HG02884 (cell line): ENCODE data around the gene LCE1B.

ENCODE experiments used
- ATAC-seq: cut with Tn5 transposase; IDR thresholded peaks from one replicate; pipeline ENCODE4 v1.9.1; 2021; ENCODE audit warnings: mild to moderate bottlenecking, moderate library complexity; ENCODE audit not compliant: unreplicated experiment

Gene LCE1B, protein sequence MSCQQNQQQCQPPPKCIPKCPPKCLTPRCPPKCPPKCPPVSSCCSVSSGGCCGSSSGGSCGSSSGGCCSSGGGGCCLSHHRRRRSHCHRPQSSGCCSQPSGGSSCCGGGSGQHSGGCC

DNA sequence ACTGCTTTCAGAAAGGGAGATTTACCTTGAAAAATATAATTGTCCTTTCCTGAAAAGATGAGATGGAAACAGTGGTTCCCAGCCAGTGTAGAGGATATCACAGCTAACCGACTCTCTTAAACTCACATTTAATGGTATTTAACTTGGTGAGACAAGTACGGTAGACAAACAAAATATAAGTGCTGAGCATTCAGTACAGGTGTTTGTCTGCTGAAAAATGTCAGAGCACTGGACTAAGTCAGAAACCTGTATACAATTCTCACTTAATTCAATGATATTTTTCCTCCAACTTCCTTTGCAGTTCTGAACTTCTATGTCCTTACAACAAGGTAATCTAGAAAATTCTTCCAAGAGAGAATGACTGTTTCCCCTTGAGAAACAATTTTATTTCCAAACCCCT lies at the start of gene LCE1B:
LCE1B (plus strand) TSS at position 301 of the 400 bp plus-strand sequence. CDS start 476 bp downstream, outside the sequence.
- no peak for ATAC-seq

DNA sequence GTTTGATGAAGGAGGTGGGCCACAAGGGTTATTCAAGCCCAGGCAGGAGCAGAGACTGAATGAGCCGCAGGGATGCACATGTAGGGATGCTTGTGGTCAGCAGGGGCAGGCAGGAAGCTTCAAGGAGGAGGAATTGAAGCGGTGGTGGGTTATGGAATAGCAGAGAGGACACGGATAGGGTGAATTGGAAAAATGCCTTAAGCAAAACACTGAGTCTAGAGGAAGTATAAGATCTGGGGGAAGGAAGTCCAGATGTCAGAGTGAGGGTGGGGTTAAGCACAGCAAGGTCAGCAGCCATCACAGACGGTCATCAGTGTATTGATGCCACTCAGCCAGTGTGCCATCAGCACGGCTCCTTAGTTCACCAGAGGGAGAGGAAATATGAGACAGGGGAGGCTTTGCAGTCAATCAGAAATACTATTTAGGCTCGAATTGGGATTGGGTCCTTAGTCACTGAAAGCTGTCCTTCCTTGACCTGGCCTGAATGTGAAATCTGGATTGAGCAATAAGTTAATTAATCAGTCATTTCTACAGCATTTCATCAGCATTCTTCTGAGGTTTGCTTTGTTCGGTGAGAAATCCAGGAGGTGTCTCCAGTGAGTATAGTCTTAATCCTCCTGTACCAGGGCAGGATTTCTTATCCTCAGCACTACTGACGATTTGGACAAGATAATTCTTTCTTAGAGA lies 42.8 kb upstream of the LCE1B start:
- no peak for ATAC-seq

DNA sequence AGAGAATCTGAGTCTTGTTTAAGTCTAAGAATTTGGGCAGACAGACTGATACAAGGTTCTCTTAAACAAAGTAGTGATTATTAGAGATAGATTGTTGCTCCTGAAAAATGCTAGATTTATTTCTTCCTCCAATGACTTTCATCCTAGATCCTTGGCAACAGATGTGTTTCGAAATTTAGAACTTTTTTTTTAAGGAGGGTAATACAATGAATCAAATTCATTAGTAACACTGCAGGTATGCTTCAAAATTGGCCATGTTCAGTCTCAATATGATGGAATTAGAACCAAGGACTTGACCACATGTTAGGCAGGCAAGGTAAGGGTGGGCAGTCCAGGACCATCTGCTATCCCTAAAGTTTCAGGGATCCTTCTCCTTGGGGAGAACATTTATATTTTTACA lies 41.4 kb upstream of the LCE1B start:
- no peak for ATAC-seq

DNA sequence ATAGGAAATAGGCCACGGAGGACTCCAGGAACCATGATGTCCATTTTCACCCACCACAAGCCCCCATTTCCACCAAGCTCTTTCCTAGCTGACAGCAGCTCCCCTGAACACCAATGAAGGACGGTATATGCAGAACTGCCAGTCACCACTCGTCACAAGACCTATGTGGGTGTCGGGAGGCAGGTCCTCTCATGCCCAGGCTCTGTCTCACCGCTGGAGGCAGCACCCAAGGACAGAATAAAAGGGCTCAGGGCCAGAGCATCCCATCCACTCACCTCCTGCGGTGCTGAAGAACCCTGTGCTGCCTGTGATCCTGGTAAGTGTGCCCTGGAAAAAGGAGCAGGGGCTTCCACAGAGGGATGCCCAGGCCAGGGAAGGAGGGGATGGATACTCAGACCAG lies 36.9 kb upstream of the LCE1B start, which contains the start of gene LCE1F:
LCE1F (plus strand) TSS at position 266 of the 400 bp plus-strand sequence. CDS start 1,232 bp downstream, outside the sequence.
- ATAC-seq = no peak

DNA sequence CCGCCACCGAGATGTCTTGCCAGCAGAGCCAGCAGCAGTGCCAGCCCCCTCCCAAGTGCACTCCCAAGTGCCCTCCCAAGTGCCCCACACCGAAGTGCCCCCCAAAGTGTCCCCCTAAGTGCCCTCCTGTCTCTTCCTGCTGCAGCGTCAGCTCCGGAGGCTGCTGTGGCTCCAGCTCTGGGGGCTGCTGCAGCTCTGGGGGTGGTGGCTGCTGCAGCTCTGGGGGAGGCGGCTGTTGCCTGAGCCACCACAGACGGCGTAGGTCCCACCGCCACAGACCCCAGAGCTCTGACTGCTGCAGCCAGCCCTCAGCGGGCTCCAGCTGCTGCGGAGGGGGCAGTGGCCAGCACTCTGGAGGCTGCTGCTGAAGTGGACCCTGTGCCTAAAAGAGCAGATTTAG lies 35.4 kb upstream of the LCE1B start:
- no peak for ATAC-seq

DNA sequence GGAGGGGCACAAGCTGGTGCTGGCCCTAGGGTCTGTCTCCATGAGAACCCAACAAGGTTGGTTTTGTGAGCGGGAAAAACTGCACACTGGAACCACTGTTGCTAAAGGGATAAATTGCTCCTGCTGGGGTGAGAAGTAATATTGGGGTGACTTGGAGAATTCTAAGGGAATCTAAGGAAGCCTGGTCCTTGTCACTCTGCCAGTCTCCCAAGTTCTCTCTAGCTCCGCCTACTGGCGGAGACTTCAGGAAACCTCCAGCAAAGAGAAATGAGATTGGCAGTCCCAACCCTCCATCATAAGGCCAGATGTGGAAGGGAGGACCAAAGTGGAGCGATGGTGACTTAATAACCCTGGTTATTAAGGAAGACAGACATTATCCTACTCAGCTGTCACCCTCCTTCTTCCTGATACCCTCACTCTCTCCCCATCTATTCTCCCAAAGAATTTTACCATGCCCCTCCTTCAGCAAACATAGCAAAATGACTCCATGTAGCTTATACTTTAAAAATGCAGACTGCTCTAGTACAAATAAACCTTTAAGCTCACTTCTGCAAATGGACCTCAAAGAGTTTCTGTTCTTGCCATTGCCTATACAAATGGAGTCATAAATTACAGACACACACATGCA lies 34.1 kb upstream of the LCE1B start:
- no peak for ATAC-seq

DNA sequence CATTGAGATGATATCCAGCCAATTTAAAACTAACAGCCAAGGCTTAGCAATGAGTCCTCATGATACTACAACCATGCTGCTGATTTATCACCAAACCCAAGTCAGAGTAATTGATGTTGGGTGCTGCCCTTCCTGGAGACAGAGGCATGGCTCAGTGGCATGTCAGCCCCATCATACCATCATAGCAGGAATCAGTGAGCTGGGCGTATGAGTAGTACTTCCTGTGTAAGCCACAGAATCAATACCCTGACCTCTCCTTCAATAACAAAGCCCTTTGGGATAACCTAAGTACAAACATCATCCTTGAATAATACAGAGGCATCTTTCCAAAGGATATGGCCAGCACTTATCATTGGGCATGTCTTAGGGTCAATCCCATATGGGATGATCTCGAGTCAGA lies 28.7 kb upstream of the LCE1B start:
- no peak for ATAC-seq

DNA sequence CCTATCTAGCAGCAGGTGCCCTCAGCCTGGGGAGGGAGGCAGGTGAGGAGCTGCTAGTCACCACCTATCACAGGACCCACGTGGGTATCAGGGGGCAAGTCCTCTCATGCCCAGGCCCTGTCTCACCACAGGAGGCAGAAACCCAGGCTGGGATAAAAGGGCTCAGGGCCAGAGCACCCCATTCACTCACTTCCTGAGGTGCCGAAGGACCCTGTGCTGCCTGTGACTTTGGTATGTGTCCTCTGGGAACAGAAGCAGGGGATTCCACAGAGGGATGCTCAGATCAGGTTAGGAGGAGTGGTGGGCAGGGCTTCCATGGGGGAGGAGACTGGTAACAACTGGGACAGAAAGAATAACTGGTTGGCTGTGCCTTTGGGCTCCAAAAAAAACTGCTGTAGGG lies 25.7 kb upstream of the LCE1B start, which contains the start of gene LCE1E:
LCE1E (plus strand) TSS at position 181 of the 400 bp plus-strand sequence. CDS start 1,043 bp downstream, outside the sequence.
- no peak for ATAC-seq

DNA sequence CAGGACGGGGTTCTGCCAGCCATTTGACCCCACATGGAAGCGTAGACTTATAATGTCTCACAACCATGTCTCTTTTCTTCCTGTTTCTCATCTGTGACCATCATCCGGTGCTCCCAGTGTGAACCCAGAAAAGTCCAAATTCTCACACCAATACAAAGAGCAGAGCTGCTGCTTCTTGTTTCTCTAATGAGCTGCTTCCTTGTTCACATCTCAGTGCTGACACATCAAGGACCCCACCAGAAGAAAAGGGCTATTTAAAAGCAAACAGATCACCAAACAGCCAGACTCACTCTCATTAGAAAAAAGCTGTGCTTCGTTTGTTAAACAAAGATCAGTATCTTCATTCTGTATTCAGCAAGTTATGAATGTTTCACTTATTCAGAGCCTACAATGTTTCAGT lies 16.1 kb upstream of the LCE1B start:
- no peak for ATAC-seq

DNA sequence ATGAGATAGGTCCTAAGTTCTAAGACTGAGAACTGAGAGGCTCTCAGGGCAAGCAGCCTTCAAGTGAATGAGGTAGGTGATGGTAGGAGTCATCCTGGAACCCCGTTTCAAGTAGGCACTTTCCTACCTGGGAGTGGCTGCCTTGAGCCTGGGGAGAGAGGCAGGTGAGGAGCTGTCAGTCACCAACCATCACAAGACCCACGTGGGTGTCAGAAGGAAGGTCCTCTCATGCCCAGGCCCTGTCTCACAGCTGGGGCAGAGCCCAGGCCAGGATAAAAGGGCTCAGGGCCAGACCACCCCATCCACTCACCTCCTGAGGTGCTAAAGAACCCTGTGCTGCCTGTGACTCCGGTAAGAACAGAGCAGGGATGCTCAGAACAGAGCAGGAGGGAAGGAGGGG lies 15.3 kb upstream of the LCE1B start, which contains the start of gene LCE1D:
LCE1D (plus strand) TSS at position 301 of the 400 bp plus-strand sequence. CDS start 1,074 bp downstream, outside the sequence.
- ATAC-seq = no peak

DNA sequence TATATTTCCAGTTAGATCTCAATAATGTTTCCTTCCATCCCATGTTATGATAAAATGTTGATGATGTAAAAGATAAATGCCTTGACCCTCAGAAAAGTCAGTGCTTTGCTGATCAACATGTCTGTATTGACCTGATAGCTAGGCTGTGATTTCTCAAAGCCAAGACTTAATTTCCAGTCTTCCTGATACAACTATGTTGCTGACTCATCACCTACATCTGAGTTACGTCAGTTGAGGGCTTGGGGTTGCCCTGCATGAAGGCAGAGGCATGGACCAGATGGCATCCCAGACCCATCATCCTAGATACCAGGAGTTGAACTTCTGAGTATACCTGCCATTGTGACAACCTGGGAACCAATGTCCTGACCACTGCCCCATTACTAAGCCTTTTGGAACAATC lies 10.4 kb upstream of the LCE1B start:
- no peak for ATAC-seq

DNA sequence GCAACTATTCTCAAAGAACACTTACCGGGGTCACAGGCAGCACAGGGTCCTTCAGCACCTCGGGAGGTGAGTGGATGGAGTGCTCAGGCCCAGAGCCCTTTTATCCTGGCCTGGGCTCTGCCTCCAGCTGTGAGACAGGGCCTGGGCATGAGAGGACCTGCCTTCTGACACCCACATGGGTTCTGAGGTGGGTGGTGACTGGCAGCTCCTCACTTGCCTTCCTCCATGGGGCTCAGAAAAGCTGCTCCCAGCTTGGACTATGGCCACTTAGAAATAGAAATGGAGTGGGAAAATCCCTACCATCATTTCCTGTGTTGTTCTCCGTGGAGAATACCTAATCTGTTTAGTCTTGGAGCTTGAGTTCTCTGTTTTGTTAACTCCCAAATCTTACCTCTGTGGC lies 5.2 kb upstream of the LCE1B start, which contains the start of gene LCE1C:
LCE1C (minus strand) TSS at position 76 of the 400 bp plus-strand sequence. CDS start 1,173 bp downstream, outside the sequence.
- ATAC-seq = no peak

DNA sequence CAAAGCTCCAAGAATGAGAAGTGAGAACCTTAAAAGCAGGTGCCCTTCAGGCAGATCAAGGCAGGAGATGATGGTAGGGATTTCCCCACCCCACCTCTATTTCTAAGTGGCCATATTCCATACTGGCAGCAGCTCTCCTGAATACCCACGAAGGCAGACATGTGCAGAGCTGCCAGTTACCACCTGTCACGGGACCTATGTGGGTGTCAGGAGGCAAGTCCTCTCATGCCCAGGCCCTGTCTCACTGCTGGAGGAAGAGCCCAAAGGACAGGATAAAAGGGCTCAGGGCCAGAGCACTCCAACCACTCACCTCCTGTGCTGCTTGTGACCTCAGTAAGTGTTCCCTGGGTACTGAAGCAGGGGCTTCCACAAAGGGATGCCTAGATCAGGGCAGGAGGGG lies 721 bp upstream of the LCE1B start:
- no peak for ATAC-seq

DNA sequence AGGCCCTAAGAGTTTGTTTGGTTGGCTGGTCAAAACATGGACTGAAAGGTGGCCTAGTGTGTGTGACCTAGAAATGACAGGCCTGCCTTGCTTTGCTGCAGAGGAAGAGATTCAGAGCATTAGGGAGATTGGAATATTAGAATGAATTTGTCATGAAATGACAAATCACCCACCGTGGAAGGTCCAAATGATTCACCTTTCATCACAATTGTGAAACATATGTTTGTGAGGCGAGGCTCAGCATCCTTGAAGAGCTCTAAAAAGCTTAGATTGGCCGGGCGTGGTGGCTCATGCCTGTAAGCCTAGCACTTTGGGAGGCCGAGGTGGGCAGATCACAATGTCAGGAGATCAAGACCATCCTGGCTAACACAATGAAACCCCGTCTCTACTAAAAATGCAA lies 5.5 kb downstream of the LCE1B start:
- no peak for ATAC-seq

DNA sequence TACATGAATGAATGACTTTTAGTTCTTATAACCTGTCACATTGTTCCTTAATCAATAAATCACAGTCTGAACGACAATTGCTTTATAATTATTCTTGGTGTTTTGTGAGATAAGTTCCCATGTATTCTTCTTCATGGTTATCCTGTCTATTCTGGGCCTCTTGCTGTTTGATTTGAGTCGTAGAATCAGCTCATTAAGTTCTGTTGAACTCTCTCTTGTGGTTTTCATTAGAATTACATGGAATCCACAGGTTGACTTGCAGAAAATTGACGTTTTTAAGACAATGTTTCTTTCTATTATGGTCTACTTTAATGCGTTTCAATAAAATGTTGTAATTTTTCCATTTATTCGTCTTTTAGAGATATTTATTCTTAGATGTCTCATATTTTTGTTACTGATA lies 11.5 kb downstream of the LCE1B start:
- no peak for ATAC-seq

DNA sequence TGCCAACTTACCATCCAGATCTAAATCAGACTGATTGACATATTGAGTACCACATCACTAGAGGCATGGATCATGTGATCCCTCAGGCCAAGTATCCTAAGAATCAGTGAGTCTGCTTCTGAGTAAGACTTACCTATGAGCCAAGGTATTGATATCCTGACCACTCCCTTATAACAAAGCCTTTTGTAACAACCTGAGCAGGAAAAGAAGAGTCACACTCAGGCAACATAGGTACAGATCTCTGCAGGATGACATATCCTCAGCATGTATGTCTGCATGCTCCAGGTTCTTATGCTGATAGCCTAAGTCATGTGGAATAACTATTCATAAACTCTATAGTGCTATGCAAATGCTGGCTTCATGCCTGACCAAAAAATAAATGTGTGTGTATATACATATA lies 13.2 kb downstream of the LCE1B start:
- no peak for ATAC-seq

DNA sequence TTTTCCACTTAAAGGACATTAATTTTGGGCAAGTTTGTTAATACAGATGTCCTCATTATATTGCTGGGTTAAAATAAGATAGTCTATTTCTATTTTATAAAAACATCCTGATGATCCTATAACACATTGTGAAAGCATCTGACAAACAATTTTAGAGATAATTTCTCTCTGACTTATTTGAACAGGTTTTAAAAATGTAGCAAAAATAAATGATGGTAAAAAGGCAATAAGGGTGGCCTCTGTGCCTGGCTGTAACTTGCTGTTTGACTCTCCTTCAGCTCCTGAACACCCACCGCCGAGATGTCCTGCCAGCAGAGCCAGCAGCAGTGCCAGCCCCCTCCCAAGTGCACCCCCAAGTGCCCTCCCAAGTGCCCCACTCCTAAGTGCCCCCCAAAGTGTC lies 15.4 kb downstream of the LCE1B start, which contains the start of gene LCE1A:
LCE1A (plus strand) TSS at position 301 of the 400 bp plus-strand sequence; CDS start at position 301, 0 bp downstream.
- ATAC-seq = no peak

DNA sequence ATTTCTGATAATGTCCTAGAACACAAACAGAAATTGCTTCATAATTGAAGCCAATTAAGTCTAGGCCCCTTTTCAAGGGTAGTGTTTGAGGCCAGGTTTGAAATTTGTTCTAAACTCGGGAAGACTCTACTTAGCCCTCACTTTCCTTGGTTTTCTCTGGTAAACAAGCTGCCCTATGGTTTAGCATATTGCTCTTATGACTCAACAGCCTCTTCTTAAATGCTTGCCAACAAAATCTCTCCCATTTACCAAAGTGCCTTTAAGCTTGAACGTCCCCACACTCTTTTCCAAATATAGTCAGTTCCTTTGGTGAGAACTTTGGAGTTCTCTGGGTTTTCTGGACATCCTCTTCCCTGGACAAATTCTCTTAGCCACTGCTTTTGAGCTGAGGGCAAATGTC lies 25.1 kb downstream of the LCE1B start:
- ATAC-seq = no peak

DNA sequence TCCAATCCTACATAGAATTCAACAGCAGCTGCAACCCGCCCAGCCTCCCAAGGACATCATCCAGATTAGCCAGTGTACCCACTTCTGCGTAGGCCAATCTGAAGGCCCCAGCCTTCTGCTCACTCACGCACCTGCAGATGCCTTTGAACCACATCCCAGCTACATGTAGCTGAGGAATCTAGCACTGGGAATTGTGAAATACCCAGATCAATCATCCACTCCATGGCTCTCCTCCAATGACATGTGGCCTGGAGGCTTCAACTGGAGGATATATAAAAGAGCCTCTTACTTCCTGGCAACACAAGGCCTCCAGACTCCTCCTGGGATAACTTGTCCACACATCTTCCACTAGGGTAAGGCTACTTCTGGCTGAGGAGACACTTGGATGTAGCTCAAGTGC lies 30.8 kb downstream of the LCE1B start, which contains the start of gene LCE6A:
LCE6A (plus strand) TSS at position 301 of the 400 bp plus-strand sequence. CDS start 665 bp downstream, outside the sequence.
- no peak for ATAC-seq

DNA sequence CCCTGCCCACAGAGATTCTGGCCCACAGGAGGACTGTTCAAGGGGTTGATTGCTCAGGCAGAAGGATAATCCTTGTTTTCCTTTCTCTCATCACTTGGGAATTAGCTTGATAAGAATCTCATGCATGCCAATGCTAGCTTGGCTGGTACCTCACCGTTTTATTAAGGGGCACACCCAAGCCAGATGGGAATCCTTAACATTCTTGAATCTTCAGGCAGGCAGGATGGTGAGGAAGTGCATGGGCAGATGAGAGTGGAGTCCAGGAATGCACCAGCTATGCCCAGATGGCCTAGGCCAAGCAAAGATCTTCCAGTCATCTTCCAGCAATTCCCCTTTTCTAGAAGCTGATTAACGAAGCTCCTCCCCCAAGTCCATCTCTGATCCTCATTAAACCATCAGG lies 43.9 kb downstream of the LCE1B start:
- no peak for ATAC-seq

DNA sequence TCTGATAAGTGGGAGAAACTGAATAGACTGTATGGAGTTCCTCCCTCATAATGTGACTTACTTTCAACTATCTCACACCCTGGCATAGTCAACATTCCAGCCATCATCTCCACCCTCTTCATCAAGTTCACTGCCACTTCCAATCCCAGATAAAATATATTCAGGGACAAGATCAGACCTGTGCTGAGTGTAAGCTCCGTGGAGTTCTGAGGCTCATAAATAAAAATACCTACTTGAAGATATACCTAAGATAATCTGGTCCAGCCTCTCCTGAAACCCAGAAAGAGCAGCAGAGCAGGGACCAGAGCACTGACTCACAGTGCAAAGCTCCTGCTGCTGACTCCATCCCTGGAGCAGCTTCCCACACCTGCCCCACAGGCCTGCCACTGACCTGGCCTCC lies 46.3 kb downstream of the LCE1B start:
- no peak for ATAC-seq

DNA sequence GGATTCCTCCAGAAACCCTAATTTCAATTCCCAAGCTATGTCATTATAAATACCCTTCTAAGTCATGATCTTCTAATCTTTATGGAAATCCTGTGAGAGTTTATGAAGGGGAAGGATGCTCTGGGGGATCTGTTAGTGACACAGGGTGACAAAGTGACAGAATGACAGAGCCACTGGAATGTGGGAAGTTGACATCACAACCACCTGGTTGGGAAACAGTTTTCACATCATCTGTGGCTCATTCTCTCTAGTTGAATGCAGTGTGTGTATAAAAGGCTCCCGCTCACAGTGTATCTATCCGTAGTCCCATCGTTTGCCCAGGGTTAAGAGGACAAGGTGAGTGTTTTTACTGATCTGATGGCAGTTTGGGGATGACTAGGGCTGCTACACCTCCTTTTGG lies 47.9 kb downstream of the LCE1B start, which contains the start of gene LCE7A:
LCE7A (plus strand) TSS at position 301 of the 400 bp plus-strand sequence. CDS start 702 bp downstream, outside the sequence.
- ATAC-seq = no peak
